Erythroblast (primary cell): ENCODE results near the gene MOB3B.

Experiments
- DNase-seq, 2 experiments: peaks; one replicate each; lab custom pipeline; 2025; lab: John Stamatoyannopoulos, UW
- GATA1 ChIP-seq: IDR thresholded peaks from 2 replicates; pipeline ENCODE4 v1.6.1; 2011; ENCODE audit warnings: low read depth, mild to moderate bottlenecking, control low read depth, low read length, moderate library complexity
- POLR2A ChIP-seq: IDR thresholded peaks from 2 replicates; pipeline ENCODE4 v1.6.1; 2011; ENCODE audit warnings: mild to moderate bottlenecking, low read length

The MOB3B gene

GRCh38 chr9:27358007-27358406, 171.6 kb downstream of the MOB3B start:
- DNase-seq = no peak

GRCh38 chr9:27356446-27356845, 173.2 kb downstream of the MOB3B start:
- DNase-seq = no peak
- no peak for TF ChIP-seq POLR2A
- no peak for TF ChIP-seq GATA1

More at GRCh38 chr9:27358007-27358406, 171.6 kb downstream of the MOB3B start:
- TF ChIP-seq POLR2A (no peak), GATA1 (no peak)

GRCh38 chr9:27355166-27355565, 174.4 kb downstream of the MOB3B start:
- DNase-seq = no peak
- TF ChIP-seq POLR2A (no peak), GATA1 (no peak)

DNA sequence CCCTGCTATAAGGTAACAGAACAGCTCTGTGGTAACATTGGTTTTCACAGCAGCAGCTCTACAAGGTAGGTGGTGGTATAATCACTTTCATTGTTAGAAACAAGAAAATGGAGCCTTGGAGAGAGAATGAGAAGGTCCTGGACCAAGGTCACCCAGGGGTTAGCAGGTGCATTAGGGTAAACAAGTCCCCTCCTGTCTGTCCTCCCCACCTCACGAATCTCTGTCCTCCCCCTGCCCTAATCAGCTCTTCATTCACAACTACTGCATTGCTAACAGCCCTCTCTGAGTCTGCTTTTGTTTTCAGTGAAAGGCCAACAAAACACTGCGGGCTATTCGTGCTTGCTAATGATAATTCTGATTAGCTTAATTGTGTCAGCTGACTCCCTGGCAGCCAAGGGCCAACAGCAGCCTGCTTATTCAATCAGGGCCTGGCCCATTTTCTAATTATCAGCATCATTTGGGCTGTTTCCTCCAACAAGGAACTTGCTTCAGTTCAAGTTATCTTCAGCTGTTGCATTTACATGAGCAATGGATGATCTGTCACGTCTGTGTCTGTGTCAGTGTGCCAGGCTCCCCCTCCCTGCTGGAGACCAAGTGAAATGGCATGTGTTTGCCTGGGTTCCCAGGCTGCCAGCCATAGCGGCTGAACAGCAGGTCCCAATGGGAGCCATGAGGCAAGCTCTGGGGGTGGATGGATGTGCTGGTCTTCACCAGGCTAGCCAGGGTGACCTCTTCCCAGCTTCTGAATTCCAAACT, 176.0 kb downstream of the MOB3B start:
- DNase-seq = peak; percentile 5 to 9
- TF ChIP-seq GATA1 = no peak
- TF ChIP-seq POLR2A = no peak

DNA sequence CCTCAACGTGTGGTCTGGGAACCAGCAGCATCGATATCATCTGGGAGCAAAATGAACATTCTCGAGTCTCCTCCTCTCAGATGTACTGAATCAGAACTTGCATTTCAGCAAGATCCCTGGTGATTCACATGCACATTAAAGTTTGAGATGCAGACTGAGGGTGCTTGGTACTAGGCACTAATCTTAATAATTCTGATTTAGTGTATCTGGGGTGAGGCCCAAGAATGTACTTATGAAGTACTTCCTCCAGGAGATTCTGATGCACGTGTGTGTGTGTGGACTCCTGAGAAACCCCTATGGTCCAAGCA, 176.5 kb downstream of the MOB3B start:
- no peak for DNase-seq
- TF ChIP-seq POLR2A (no peak), GATA1 (no peak)

DNA sequence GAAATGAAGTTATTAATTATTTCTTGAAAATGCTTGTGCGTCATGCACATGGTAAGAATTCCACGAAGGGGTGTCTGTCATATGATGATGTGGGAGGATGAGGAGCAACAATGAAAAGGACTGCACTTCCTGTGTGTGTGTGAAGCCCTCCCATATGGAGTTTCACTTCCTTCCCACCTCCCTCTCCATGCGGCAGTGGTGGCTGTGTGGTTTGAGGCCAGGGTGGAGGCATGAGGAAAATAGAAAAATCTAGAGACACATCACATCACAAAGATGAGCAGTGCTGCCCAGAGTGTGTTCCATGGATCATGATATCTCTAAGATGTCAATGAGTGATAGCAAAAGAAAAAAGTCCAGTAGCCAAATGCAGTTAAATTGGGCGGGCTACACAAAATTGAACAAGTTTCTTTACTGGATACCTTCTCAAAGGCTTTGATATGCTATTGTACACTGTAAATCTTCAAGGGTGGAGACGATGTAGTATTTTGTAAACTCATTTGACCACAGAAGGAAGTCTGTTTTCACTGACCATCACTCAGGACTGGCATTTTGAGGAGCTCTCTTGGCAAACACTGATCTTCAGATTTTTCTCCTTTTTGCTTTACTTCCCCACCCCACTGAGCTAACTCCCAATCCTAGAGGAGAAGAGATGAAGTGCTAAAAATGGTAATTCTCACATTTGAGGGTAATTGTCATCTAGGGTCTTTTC, 177.0 kb downstream of the MOB3B start:
- DNase-seq = no peak

DNA sequence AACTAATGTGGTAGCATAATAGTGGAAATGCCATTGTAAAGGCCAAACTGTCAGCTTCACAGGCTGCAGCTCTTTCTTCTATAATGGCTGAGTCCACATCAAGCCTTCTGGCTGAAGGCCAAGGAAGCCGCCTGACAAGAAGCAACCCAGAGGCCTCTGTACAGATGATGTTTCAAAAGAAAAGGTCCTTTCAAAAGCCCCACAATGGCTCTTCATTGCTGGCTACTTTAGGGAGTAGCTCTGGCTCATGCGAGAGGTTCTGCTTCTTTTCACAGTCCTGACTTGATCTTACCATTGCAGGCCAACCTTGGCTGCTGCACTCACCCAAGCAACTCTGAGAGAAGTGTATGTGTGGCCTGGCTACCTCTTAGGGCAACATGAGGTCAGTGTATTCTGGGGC, 178.2 kb downstream of the MOB3B start:
- TF ChIP-seq GATA1 (no peak), POLR2A (no peak)
- peak; percentile 11 to 12 for DNase-seq

More for the DNA sequence above, 177.0 kb downstream of the MOB3B start:
- TF ChIP-seq POLR2A = no peak
- TF ChIP-seq GATA1 = no peak

- no peak for DNase-seq
- TF ChIP-seq GATA1 = no peak
- TF ChIP-seq POLR2A = no peak
These were observed 179.1 kb downstream of the MOB3B start for GRCh38 chr9:27350382-27350976.

- no peak for TF ChIP-seq POLR2A
- no peak for TF ChIP-seq GATA1
- DNase-seq = no peak
These were observed 179.9 kb downstream of the MOB3B start for GRCh38 chr9:27349698-27350080.

DNA sequence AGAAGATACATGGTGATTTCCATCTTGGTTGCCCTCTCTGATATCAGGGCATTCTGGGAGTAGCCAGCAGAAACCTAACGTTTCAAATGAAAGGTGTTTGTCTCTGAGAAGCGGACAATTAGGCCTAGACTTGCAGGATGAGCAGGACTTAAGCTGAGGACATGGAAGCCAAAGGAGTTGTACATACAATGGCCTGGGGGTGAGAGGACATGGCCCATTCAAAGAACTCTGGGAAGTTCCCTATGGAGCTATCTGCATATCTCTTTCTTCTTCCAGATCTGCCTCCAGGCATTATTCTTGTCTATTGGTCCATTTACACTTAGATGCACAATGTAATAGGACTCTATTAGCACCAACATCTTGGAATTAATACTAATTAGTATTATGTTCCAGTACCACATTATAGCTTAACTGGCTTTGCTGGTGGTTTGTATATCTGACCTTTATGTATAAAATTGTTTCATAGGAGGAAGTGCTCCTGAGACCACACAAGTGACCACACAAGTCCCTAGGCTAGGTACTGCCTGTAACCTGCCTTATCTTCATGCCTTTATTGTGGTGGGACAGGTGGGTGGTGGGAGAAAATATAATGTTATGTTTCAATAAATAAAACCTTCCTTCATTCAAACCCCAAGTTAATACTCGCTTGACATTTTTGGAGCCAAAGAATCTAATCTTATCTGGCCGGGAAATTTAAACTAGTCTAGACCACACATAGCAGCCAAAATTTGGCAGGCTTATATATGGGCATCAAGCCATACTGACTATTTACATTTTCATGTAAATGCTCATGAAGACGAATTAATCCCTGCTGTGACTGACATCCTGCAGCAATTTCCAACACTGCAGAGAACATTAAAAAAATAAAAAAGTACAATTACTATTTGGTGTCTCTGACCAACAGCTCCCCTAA, 180.6 kb downstream of the MOB3B start:
- peak in 1 of 2 experiments; percentile 4 for DNase-seq
- TF ChIP-seq GATA1 (no peak), POLR2A (no peak)

DNA sequence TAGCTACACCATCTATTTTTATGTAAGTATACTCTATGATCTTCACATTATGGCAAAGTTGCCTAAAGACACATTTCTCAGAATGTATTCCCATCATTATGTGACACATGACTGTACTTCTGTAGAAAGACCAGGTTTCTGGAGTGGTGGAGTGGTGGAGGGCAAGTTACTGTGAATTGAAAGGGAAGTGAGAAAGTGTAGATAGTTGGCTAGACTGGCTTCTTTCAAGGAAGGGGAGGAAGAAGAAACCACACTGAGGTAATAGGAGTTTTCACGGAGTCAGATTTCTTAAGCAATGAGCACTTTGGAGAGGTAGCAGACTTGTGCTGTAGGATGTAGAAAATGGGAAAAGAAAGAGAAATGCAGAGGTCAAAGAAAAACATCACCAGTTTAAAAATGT, 181.7 kb downstream of the MOB3B start:
- no peak for DNase-seq
- TF ChIP-seq POLR2A (no peak), GATA1 (no peak)

DNA sequence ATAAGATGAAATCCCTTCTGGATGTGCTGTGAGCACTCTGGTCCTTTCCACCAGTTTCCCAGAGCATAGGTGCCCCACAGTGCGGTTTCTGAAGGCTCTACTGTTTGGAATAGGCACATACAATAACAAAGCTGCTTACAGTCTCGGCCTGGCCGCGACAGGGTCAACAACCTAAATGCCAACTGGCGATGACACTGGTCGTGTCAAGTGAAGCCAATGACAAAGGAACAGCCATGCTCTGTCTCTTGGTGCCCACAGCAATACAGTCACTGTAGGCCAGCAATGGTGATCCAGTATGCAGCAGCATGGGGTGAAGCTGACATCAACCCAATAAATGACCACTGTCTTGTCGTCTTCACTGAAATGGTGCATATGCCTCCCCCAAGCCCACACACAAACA, 184.8 kb downstream of the MOB3B start:
- no peak for TF ChIP-seq POLR2A
- no peak for TF ChIP-seq GATA1
- no peak for DNase-seq
